Body of pancreas (tissue), 4 donors: ENCODE data around the gene VNN1. TPM values are rescaled to one million over a fixed set of nuclear protein-coding genes. Genes with fewer than 3 reads are reported as not detected.
A peak's percentile ranks its signal among the peaks of the same experiment; 100 is the strongest.

ENCODE experiments used
- ATAC-seq: fragments of 150-250 bp; one replicate; pipeline ENCODE4 v1.9.1; 2016
- DNase-seq, 4 donors: peaks; one replicate each; pipeline ENCODE4 v3.0.0-alpha.2; 2019
- H3K27ac ChIP-seq, 4 donors: fragments of 200-600 bp; sonication (generic); 1 replicate in 3 of 4; 2 replicates in 1 of 4; pipeline versions ENCODE4 v1.5.1 to v1.6.1; 2016 to 2019; ENCODE audit warnings: mild to moderate bottlenecking in 1 of 4, mixed read lengths in 1 of 4, moderate library complexity in 1 of 4
- H3K27me3 ChIP-seq, 2 donors: fragments of 200-600 bp; sonication (generic); one replicate each; pipeline ENCODE4 v1.6.0; 2016; ENCODE audit warnings: mild to moderate bottlenecking in 1 of 2
- H3K36me3 ChIP-seq, 2 donors: fragments of 200-600 bp; sonication (generic); replicated peaks in 1 of 2; 2 replicates each; pipeline ENCODE4 v1.5.1; 2016; ENCODE audit warnings: low read depth in 2 of 2; ENCODE audit not compliant: insufficient read depth in 1 of 2
- H3K4me1 ChIP-seq: fragments of 200-600 bp; sonication (generic); one replicate; pipeline ENCODE4 v1.6.0; 2016
- H3K4me3 ChIP-seq, 2 donors: fragments of 200-600 bp; sonication (generic); 1 replicate in 1 of 2; 2 replicates in 1 of 2; pipeline ENCODE4 v1.5.1; 2016 to 2019
- H3K9me3 ChIP-seq, 3 donors: fragments of 200-600 bp; sonication (generic); 1 replicate in 2 of 3; 2 replicates in 1 of 3; pipeline ENCODE4 v1.5.1; 2016
- CTCF ChIP-seq, 7 experiments: fragments of 450-650 bp in 4 of 7; fragments of 200-600 bp in 3 of 7; sonication (generic) in 3 of 7; IDR thresholded peaks; one replicate each; pipeline ENCODE4 v1.5.1; 2016 to 2019; ENCODE audit warnings: antibody characterized with exemption in 7 of 7
- POLR2A ChIP-seq, 3 donors: fragments of 450-650 bp; IDR thresholded peaks; one replicate each; pipeline ENCODE4 v1.6.1; 2016; ENCODE audit warnings: antibody characterized with exemption in 3 of 3, mild to moderate bottlenecking in 2 of 3
- WGBS, 2 donors: methylation state at CpG; one replicate each; pipeline ENCODE4 v1.1.5; 2017; 5-methylcytosine and 5-hydroxymethylcytosine counted together
- intact Hi-C: fragments of 100-400 bp; cut with DNase I; formaldehyde crosslinking; loops from one replicate; pipeline ENCODE4 v1.15.1; 2023
- total RNA-seq, 2 donors: library from RNA; depleted of rRNA; stranded (reverse); fragments of >200 nt; gene quantifications; one replicate each; pipeline ENCODE4 v1.1.0, GENCODE V29; 2016

VNN1 gene
- total RNA-seq, 2 donors from 2014 or later: 1.3 TPM; not detected in 1

- intact Hi-C loops: no loop called here
- no peaks in the 10 kb centered on the region for H3K36me3 ChIP-seq
- H3K27me3 ChIP-seq: no peaks in the 10 kb centered on the region
- DNase-seq (peak in 2 of 4 donors; percentile 27 to 64), ATAC-seq (peak; percentile 89)
- H3K4me1 ChIP-seq: peaks cover 31% of the 10 kb centered on the region
- WGBS, 2 donors: 19 to 28% methylated on average over 3 of the region's 3 CpGs
- no peak overlapping the region for H3K4me3 ChIP-seq
- H3K9me3 ChIP-seq: no peaks in the 10 kb centered on the region
- peak overlapping the region in 2 of 4 donors; percentile 7 to 78 for H3K27ac ChIP-seq
- TF ChIP-seq POLR2A (IDR thresholded peaks at IDR 0.05) (no peak), CTCF (IDR thresholded peaks at IDR 0.05) (peak in 4 of 7 experiments; percentile 10 to 27 (median 19))
Observed at GRCh38 chr6:132734694-132735236, 20.9 kb upstream of the VNN1 start.

GRCh38 chr6:132733814-132734213 lies 20.0 kb upstream of the VNN1 start:
- intact Hi-C loops: no loop called here

GRCh38 chr6:132733283-132733682 lies 19.4 kb upstream of the VNN1 start:
- DNase-seq (no peak), ATAC-seq (no peak)
- Histone ChIP-seq H3K27me3 (no peaks in the 10 kb centered on the region), H3K4me3 (no peak overlapping the region), H3K27ac (no peak overlapping the region), H3K36me3 (no peaks in the 10 kb centered on the region), H3K9me3 (no peaks in the 10 kb centered on the region), H3K4me1 (peaks cover 31% of the 10 kb centered on the region)
- TF ChIP-seq POLR2A (IDR thresholded peaks at IDR 0.05) (no peak), CTCF (IDR thresholded peaks at IDR 0.05) (no peak)
- 76 to 85% methylated on average over 2 of the region's 2 CpGs for WGBS, 2 donors
- intact Hi-C loops: no loop called here

More at GRCh38 chr6:132733814-132734213, 20.0 kb upstream of the VNN1 start:
- no peaks in the 10 kb centered on the region for H3K36me3 ChIP-seq
- no peak overlapping the region for H3K4me3 ChIP-seq
- TF ChIP-seq CTCF (IDR thresholded peaks at IDR 0.05): no peak
- TF ChIP-seq POLR2A (IDR thresholded peaks at IDR 0.05): no peak
- H3K9me3 ChIP-seq: no peaks in the 10 kb centered on the region
- DNase-seq (no peak), ATAC-seq (no peak)
- 79 to 100% methylated on average over 1 of the region's 1 CpG for WGBS, 2 donors
- no peaks in the 10 kb centered on the region for H3K27me3 ChIP-seq
- peak overlapping the region in 1 of 4 donors; percentile 78 for H3K27ac ChIP-seq
- H3K4me1 ChIP-seq: peaks cover 31% of the 10 kb centered on the region

- Histone ChIP-seq H3K36me3 (no peaks in the 10 kb centered on the region), H3K4me3 (no peak overlapping the region), H3K4me1 (peaks cover 19% of the 10 kb centered on the region), H3K9me3 (no peaks in the 10 kb centered on the region), H3K27ac (no peak overlapping the region), H3K27me3 (no peaks in the 10 kb centered on the region)
- 86 to 91% methylated on average over 2 of the region's 2 CpGs for WGBS, 2 donors
- DNase-seq (no peak), ATAC-seq (no peak)
- TF ChIP-seq CTCF (IDR thresholded peaks at IDR 0.05) (no peak), POLR2A (IDR thresholded peaks at IDR 0.05) (no peak)
- intact Hi-C loops: no loop called here
Observed at GRCh38 chr6:132731086-132731485, 17.2 kb upstream of the VNN1 start.

GRCh38 chr6:132730560-132730959 lies 16.7 kb upstream of the VNN1 start:
- TF ChIP-seq CTCF (IDR thresholded peaks at IDR 0.05) (no peak), POLR2A (IDR thresholded peaks at IDR 0.05) (no peak)
- H3K4me1 ChIP-seq: peaks cover 14% of the 10 kb centered on the region
- DNase-seq (no peak), ATAC-seq (no peak)
- intact Hi-C loops: no loop called here
- H3K4me3 ChIP-seq: no peak overlapping the region
- H3K9me3 ChIP-seq: no peaks in the 10 kb centered on the region
- no peaks in the 10 kb centered on the region for H3K27me3 ChIP-seq
- 65 to 75% methylated on average over 3 of the region's 3 CpGs for WGBS, 2 donors
- H3K27ac ChIP-seq: no peak overlapping the region
- no peaks in the 10 kb centered on the region for H3K36me3 ChIP-seq
